H1 (cell line): ENCODE data around the gene AGAP1. TPM values are rescaled to one million over a fixed set of nuclear protein-coding genes. Genes with fewer than 3 reads are reported as not detected.

Experiments used
- CTCF ChIA-PET: fragments of 300-600 bp; sonication (Branson Sonifier 250); formaldehyde crosslinking; loops from one replicate; lab custom pipeline; 2021; ENCODE audit not compliant: partially characterized antibody; lab: Charles Lee
- POLR2A ChIA-PET: fragments of 300-600 bp; sonication (Branson Sonifier 250); formaldehyde crosslinking; loops from one replicate; lab custom pipeline; 2021; ENCODE audit warnings: inconsistent platforms; ENCODE audit not compliant: partially characterized antibody; lab: Charles Lee
- DNase-seq, 2 experiments: peaks; one replicate each; pipeline versions ENCODE4 v3.0.0 to v3.0.0-alpha.2; 2010 to 2022; ENCODE audit warnings: low spot score in 2 of 2, low read depth in 1 of 2, mixed read lengths in 1 of 2
- FAIRE-seq: peaks from 2 replicates; lab custom pipeline; 2011; peaks lifted over from hg19 to GRCh38; lab: Jason Lieb, UNC
- H2AFZ ChIP-seq: 2 replicates; pipeline ENCODE4 v1.8.1; 2012; ENCODE audit warnings: low read length, inconsistent platforms
- H2AK5ac ChIP-seq: 2 replicates; pipeline ENCODE4 v1.6.1; 2013; ENCODE audit warnings: low read depth, low read length
- H2BK120ac ChIP-seq: replicated peaks from 2 replicates; pipeline ENCODE3; 2013; ENCODE audit warnings: low read depth, low read length, inconsistent platforms
- H2BK12ac ChIP-seq: 2 replicates; pipeline ENCODE4 v1.6.1; 2013; ENCODE audit warnings: low read depth, low read length
- H2BK15ac ChIP-seq: 2 replicates; pipeline ENCODE4 v1.6.1; 2013; ENCODE audit warnings: low read length
- H2BK20ac ChIP-seq: 2 replicates; pipeline ENCODE4 v1.6.1; 2013; ENCODE audit warnings: low read length
- H2BK5ac ChIP-seq: 2 replicates; pipeline ENCODE4 v1.6.1; 2013; ENCODE audit warnings: low read depth, low read length
- H3K14ac ChIP-seq: 2 replicates; pipeline ENCODE4 v1.6.1; 2013; ENCODE audit warnings: inconsistent platforms; ENCODE audit not compliant: insufficient read length
- H3K18ac ChIP-seq: 2 replicates; pipeline ENCODE4 v1.6.1; 2013; ENCODE audit warnings: low read length; ENCODE audit errors: extremely low read depth
- H3K23ac ChIP-seq: 2 replicates; pipeline ENCODE4 v1.6.1; 2013; ENCODE audit warnings: inconsistent platforms; ENCODE audit not compliant: insufficient read length
- H3K23me2 ChIP-seq: 2 replicates; pipeline ENCODE4 v1.6.1; 2013; ENCODE audit warnings: low read depth, low read length
- H3K27ac ChIP-seq: 2 replicates; pipeline ENCODE4 v1.6.1; 2011; ENCODE audit warnings: low read depth, low read length, inconsistent platforms
- H3K27me3 ChIP-seq, 4 experiments: replicated peaks in 1 of 4; 1 replicate in 1 of 4; 2 replicates in 3 of 4; pipeline versions ENCODE4 v1.6.1 to v1.8.1; 2011 to 2013; ENCODE audit warnings: low read length in 3 of 4, mild to moderate bottlenecking in 3 of 4, inconsistent platforms in 2 of 4, mixed read lengths in 2 of 4, moderate library complexity in 1 of 4; ENCODE audit not compliant: control insufficient read depth in 3 of 4, insufficient read depth in 3 of 4; ENCODE audit errors: extremely low read depth in 1 of 4
- H3K36me3 ChIP-seq, 4 experiments: 2 replicates each; pipeline versions ENCODE4 v1.6.1 to v1.8.1; 2011 to 2013; ENCODE audit warnings: mild to moderate bottlenecking in 4 of 4, low read length in 3 of 4, moderate library complexity in 2 of 4, control low read depth in 1 of 4, inconsistent platforms in 1 of 4; ENCODE audit not compliant: insufficient read depth in 4 of 4, control insufficient read depth in 2 of 4
- H3K4ac ChIP-seq: replicated peaks from 2 replicates; pipeline ENCODE3; 2013; ENCODE audit warnings: low read length, low read depth, mixed read lengths, inconsistent platforms; ENCODE audit not compliant: insufficient read length
- H3K4me1 ChIP-seq, 4 experiments: replicated peaks in 1 of 4; 1 replicate in 1 of 4; 2 replicates in 3 of 4; pipeline versions ENCODE4 v1.6.1 to v1.8.1; 2011 to 2013; ENCODE audit warnings: low read length in 3 of 4, inconsistent platforms in 2 of 4, mixed read lengths in 1 of 4; ENCODE audit not compliant: insufficient read depth in 4 of 4, control insufficient read depth in 3 of 4
- H3K4me2 ChIP-seq, 2 experiments: 2 replicates each; pipeline versions ENCODE4 v1.6.1 to v1.8.1; 2011 to 2013; ENCODE audit warnings: low read depth in 2 of 2, low read length in 2 of 2, control low read depth in 1 of 2, inconsistent platforms in 1 of 2, mild to moderate bottlenecking in 1 of 2; ENCODE audit not compliant: insufficient read depth in 1 of 2
- H3K4me3 ChIP-seq, 4 experiments: fragments of 200-600, 300-600 bp in 1 of 4; sonication (generic), shearing (Covaris generic), sonication (Bioruptor Twin) in 1 of 4; 2 replicates each; pipeline versions ENCODE4 v1.5.1 to v1.8.1; 2011 to 2016; ENCODE audit warnings: low read length in 4 of 4, low read depth in 3 of 4, control low read depth in 2 of 4, inconsistent platforms in 2 of 4, mild to moderate bottlenecking in 2 of 4, mixed read lengths in 1 of 4, moderate library complexity in 1 of 4; ENCODE audit not compliant: insufficient read depth in 2 of 4; ENCODE audit errors: extremely low read depth in 1 of 4
- H3K56ac ChIP-seq: replicated peaks from 2 replicates; pipeline ENCODE3; 2013; ENCODE audit warnings: low read depth, mild to moderate bottlenecking, mixed read lengths, low read length, inconsistent platforms; ENCODE audit not compliant: insufficient read length
- H3K79me1 ChIP-seq: 2 replicates; pipeline ENCODE4 v1.6.1; 2013; ENCODE audit warnings: low read depth, low read length, control low read depth
- H3K79me2 ChIP-seq, 2 experiments: 2 replicates each; pipeline versions ENCODE4 v1.6.1 to v1.8.1; 2012 to 2013; ENCODE audit warnings: low read length in 2 of 2, mild to moderate bottlenecking in 2 of 2, inconsistent platforms in 1 of 2; ENCODE audit not compliant: insufficient read depth in 2 of 2, control insufficient read depth in 1 of 2
- H3K9ac ChIP-seq, 4 experiments: replicated peaks in 1 of 4; 1 replicate in 1 of 4; 2 replicates in 3 of 4; pipeline versions ENCODE4 v1.6.1 to v1.8.1; 2011 to 2013; ENCODE audit warnings: low read depth in 3 of 4, low read length in 3 of 4, control low read depth in 2 of 4, mild to moderate bottlenecking in 2 of 4, moderate library complexity in 2 of 4, inconsistent platforms in 1 of 4; ENCODE audit errors: extremely low read depth in 1 of 4
- H3K9me3 ChIP-seq, 2 experiments: 2 replicates each; pipeline versions ENCODE4 v1.6.1 to v1.8.1; 2012 to 2013; ENCODE audit warnings: mild to moderate bottlenecking in 2 of 2, moderate library complexity in 2 of 2, control low read depth in 1 of 2, inconsistent platforms in 1 of 2, low read depth in 1 of 2, low read length in 1 of 2, mixed read lengths in 1 of 2; ENCODE audit not compliant: insufficient read depth in 2 of 2
- H4K20me1 ChIP-seq, 2 experiments: replicated peaks in 1 of 2; 2 replicates each; pipeline versions ENCODE3 to v1.8.1; 2011 to 2013; ENCODE audit warnings: inconsistent platforms in 2 of 2, low read length in 2 of 2, mild to moderate bottlenecking in 1 of 2; ENCODE audit not compliant: insufficient read depth in 2 of 2, control insufficient read depth in 1 of 2
- H4K5ac ChIP-seq: 2 replicates; pipeline ENCODE4 v1.6.1; 2013; ENCODE audit warnings: low read length, low read depth, mixed read lengths, inconsistent platforms; ENCODE audit not compliant: insufficient read length
- H4K8ac ChIP-seq: 2 replicates; pipeline ENCODE4 v1.8.0; 2013; ENCODE audit warnings: mild to moderate bottlenecking, moderate library complexity, low read length, inconsistent platforms; ENCODE audit not compliant: insufficient read depth; ENCODE audit errors: extremely low read depth
- H4K91ac ChIP-seq: replicated peaks from 2 replicates; pipeline ENCODE3; 2013; ENCODE audit warnings: low read length, mixed read lengths, inconsistent platforms; ENCODE audit not compliant: insufficient read length
- ATF3 ChIP-seq: IDR thresholded peaks from 2 replicates; pipeline ENCODE4 v1.6.1; 2011; ENCODE audit warnings: low read depth, mild to moderate bottlenecking, low read length; ENCODE audit not compliant: insufficient read depth
- CBX8 ChIP-seq: fragments of 300-800, 300-1000 bp; sonication (generic); IDR thresholded peaks from 2 replicates; pipeline ENCODE4 v1.7.1; 2016; ENCODE audit warnings: low read depth, low read length, borderline replicate concordance
- CHD1 ChIP-seq: IDR thresholded peaks from 2 replicates; pipeline ENCODE4 v1.6.1; 2012; ENCODE audit warnings: low read depth, low read length, improper control_type of control experiment
- CTBP2 ChIP-seq: IDR thresholded peaks from 2 replicates; pipeline ENCODE4 v1.7.0; 2011; ENCODE audit warnings: borderline replicate concordance, mild to moderate bottlenecking, moderate library complexity, mixed read lengths, low read length; ENCODE audit not compliant: insufficient read depth, insufficient read length
- NRF1 ChIP-seq: IDR thresholded peaks from 2 replicates; pipeline ENCODE4 v1.6.1; 2011; ENCODE audit warnings: mild to moderate bottlenecking, low read depth, low read length, improper control_type of control experiment
- SP4 ChIP-seq: IDR thresholded peaks from 2 replicates; pipeline ENCODE4 v1.6.1; 2012; ENCODE audit warnings: low read length, inconsistent platforms
- TBP ChIP-seq: IDR thresholded peaks from 2 replicates; pipeline ENCODE4 v1.6.1; 2011; ENCODE audit warnings: low read depth, low read length, improper control_type of control experiment
- WGBS, 2 experiments: shearing (Covaris generic) in 1 of 2; methylation state at CpG; one replicate each; pipeline versions ENCODE4 v1.1.6 to v1.1.7; 2013 to 2015; ENCODE audit warnings: low lambda C conversion rate in 2 of 2, mixed read lengths in 2 of 2, inconsistent platforms in 1 of 2, low coverage in 1 of 2, missing lambda C conversion rate in 1 of 2; ENCODE audit not compliant: insufficient replicate concordance in 2 of 2, insufficient coverage in 1 of 2, insufficient read length in 1 of 2; ENCODE audit errors: extremely low coverage in 1 of 2, missing lambda C conversion rate in 1 of 2; 5-methylcytosine and 5-hydroxymethylcytosine counted together
- polyA plus RNA-seq, 7 experiments: library from polyadenylated mRNA; depleted of rRNA in 3 of 7; stranded (reverse) in 5 of 7; unstranded in 2 of 7; fragments of >200 nt in 5 of 7; fragments of 200-250 nt in 2 of 7; gene quantifications; 1 replicate in 5 of 7; 2 replicates in 1 of 7; 4 replicates in 1 of 7; pipeline versions ENCODE4 v1.2.1 to v1.2.3, GENCODE V29; 2011 to 2013; ENCODE audit warnings: missing spikeins in 2 of 7, mixed read lengths in 2 of 7
- total RNA-seq: library from RNA; stranded (reverse); fragmentation: NEBNext Ultra II Directional; extraction: Animal tissue kit (Norgen Biotek cat#: 25700); gene quantifications from 2 replicates; pipeline ENCODE4 v1.2.1, GENCODE V29; 2021
- TF ChIP-seq, protein P1 (sequence below), 3 experiments: IDR thresholded peaks; 1 replicate in 2 of 3; 2 replicates in 1 of 3; pipeline versions ENCODE4 v1.5.1 to v1.6.1; 2011; ENCODE audit warnings: low read length in 3 of 3, mild to moderate bottlenecking in 3 of 3, inconsistent platforms in 2 of 3, low read depth in 1 of 3, moderate library complexity in 1 of 3; ENCODE audit not compliant: insufficient read depth in 1 of 3; ENCODE audit errors: control extremely low read depth in 1 of 3

The AGAP1 gene
- total and polyA plus RNA-seq, 2 of the 8 experiments (the other 6 are each of a cell fraction or from before 2014, with no cell fraction given), result 18.1 to 39.4 TPM

GRCh38 chr2:236078297-236079255 is 584.7 kb downstream of the AGAP1 start:
- no peak for FAIRE-seq
- TF ChIP-seq SP4 (no peak), ATF3 (no peak), TBP (no peak), NRF1 (no peak), CBX8 (no peak), CHD1 (no peak), CTBP2 (no peak)
- TF ChIP-seq, protein P1, sequence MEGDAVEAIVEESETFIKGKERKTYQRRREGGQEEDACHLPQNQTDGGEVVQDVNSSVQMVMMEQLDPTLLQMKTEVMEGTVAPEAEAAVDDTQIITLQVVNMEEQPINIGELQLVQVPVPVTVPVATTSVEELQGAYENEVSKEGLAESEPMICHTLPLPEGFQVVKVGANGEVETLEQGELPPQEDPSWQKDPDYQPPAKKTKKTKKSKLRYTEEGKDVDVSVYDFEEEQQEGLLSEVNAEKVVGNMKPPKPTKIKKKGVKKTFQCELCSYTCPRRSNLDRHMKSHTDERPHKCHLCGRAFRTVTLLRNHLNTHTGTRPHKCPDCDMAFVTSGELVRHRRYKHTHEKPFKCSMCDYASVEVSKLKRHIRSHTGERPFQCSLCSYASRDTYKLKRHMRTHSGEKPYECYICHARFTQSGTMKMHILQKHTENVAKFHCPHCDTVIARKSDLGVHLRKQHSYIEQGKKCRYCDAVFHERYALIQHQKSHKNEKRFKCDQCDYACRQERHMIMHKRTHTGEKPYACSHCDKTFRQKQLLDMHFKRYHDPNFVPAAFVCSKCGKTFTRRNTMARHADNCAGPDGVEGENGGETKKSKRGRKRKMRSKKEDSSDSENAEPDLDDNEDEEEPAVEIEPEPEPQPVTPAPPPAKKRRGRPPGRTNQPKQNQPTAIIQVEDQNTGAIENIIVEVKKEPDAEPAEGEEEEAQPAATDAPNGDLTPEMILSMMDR (IDR thresholded peaks at IDR 0.05; ENCODE audit: control extremely low read depth in 1 of 3, insufficient read depth in 1 of 3, low read depth in 1 of 3, low read length in 3 of 3), result no peak

More at GRCh38 chr2:236078297-236079255, 584.7 kb downstream of the AGAP1 start:
- ChIA-PET CTCF (no interaction called here), POLR2A (no interaction called here)
- Histone ChIP-seq H3K27ac (no peak overlapping the region), H4K5ac (no peak overlapping the region), H2AFZ (no peak overlapping the region), H3K4me3 (no peak overlapping the region), H2BK12ac (peak overlapping the region; percentile 72; the same call in 1 of the 2 replicates), H2AK5ac (peak overlapping the region; percentile 58), H2BK20ac (0 out of 2 replicates have a peak overlapping the region, but pooled peaks have one; percentile 24), H3K79me1 (no peaks in the 10 kb centered on the region), H3K79me2 (0 out of 4 replicates have a peak, but pooled peaks cover 0 to 3% of the 10 kb centered on the region in 2 experiments), H3K9ac (no peak overlapping the region), H3K4me1 (peaks cover 0 to 9% (median 5%) of the 10 kb centered on the region in 4 experiments; a peak in 6 of 7 replicates), H3K14ac (no peak overlapping the region), H4K20me1 (no peaks in the 10 kb centered on the region), H3K18ac (peak overlapping the region; percentile 6; the same call in 1 of the 2 replicates), H3K4me2 (no peak overlapping the region), H2BK5ac (peak overlapping the region; percentile 55; the same call in 1 of the 2 replicates), H4K8ac (no peak overlapping the region), H3K56ac (no peak overlapping the region), H2BK120ac (no peak overlapping the region), H3K27me3 (no peaks in the 10 kb centered on the region), H3K9me3 (no peaks in the 10 kb centered on the region), H2BK15ac (peak overlapping the region; percentile 47; the same call in 1 of the 2 replicates), H4K91ac (no peak overlapping the region), H3K4ac (no peak overlapping the region), H3K36me3 (no peaks in the 10 kb centered on the region), H3K23ac (no peak overlapping the region), H3K23me2 (no peaks in the 10 kb centered on the region)
- DNase-seq, result no peak
- WGBS, 2 experiments, result 91% methylated on average over 14 of the region's 14 CpGs; no CpG with 5 or more reads in 1 of the 2 experiments
